ENCODE results near the gene SFT2D3.

Gene SFT2D3, protein sequence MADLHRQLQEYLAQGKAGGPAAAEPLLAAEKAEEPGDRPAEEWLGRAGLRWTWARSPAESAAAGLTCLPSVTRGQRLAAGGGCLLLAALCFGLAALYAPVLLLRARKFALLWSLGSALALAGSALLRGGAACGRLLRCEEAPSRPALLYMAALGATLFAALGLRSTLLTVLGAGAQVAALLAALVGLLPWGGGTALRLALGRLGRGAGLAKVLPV

GRCh38 chr2:127701193-127701650, at the start of gene SFT2D3:
Gene SFT2D3, plus strand, starts transcription at chr2:127701497. Its CDS starts 32 bp downstream, at chr2:127701529.
- H3K4me3 ChIP-seq: peak within 1 kb of the TSS; percentile 68 to 89 (median 80)
- no peaks in the 10 kb centered on the region for H3K27me3 ChIP-seq
- peaks cover 34 to 54% (median 40%) of the 10 kb centered on the region in 10 experiments for H3K4me1 ChIP-seq
- TF ChIP-seq Cebpa-rat (IDR thresholded peaks at IDR 0.05): no peak
- no peaks in the 10 kb centered on the region for H3K9me3 ChIP-seq (replicated peaks in 1 of 11)
- peak within 1 kb of the TSS; percentile 76 to 97 (median 91) for H3K4me2 ChIP-seq
- H3K36me3 ChIP-seq: peaks cover 8 to 36% (median 28%) of the 10 kb centered on the region in 11 experiments; a peak in 21 of 22 replicates
- H3K27ac ChIP-seq: peak within 1 kb of the TSS; percentile 94 to 99 (median 99)
- H4K20me1 ChIP-seq: peaks cover 7 to 36% (median 30%) of the 10 kb centered on the region in 11 experiments; a peak in 18 of 22 replicates
- peak within 1 kb of the TSS; percentile 92 to 99 (median 98) for H3K9ac ChIP-seq

GRCh38 chr2:127651971-127652550, 49.2 kb upstream of the SFT2D3 start:
- Histone ChIP-seq H3K27me3 (peaks cover 0 to 22% (median 0%) of the 10 kb centered on the region in 11 experiments; a peak in 4 of 22 replicates), H3K4me1 (peaks cover 42 to 87% (median 76%) of the 10 kb centered on the region in 10 experiments), H4K20me1 (peaks cover 0 to 10% (median 0%) of the 10 kb centered on the region in 11 experiments; a peak in 2 of 22 replicates), H3K36me3 (no peaks in the 10 kb centered on the region), H3K4me2 (peak overlapping the region; percentile 58 to 93 (median 83)), H3K4me3 (no peak overlapping the region; a peak in 1 of 20 replicates), H3K9me3 (replicated peaks in 1 of 11) (no peaks in the 10 kb centered on the region), H3K27ac (peak overlapping the region in 5 of 11 experiments; percentile 2 to 44 (median 37); a peak in 7 of 22 replicates), H3K9ac (peak overlapping the region in 4 of 11 experiments; percentile 0 to 53 (median 11); a peak in 4 of 22 replicates)
- no peak for TF ChIP-seq Cebpa-rat (IDR thresholded peaks at IDR 0.05)

- Histone ChIP-seq H3K4me2 (peak overlapping the region; percentile 58 to 93 (median 83); a peak in 21 of 22 replicates), H3K4me3 (no peak overlapping the region), H3K27me3 (peaks cover 0 to 22% (median 0%) of the 10 kb centered on the region in 11 experiments; a peak in 4 of 22 replicates), H3K4me1 (peaks cover 34 to 87% (median 75%) of the 10 kb centered on the region in 10 experiments), H3K9ac (peak overlapping the region in 4 of 11 experiments; percentile 21 to 53 (median 28); a peak in 4 of 22 replicates), H3K27ac (peak overlapping the region in 1 of 11 experiments; percentile 16; a peak in 1 of 22 replicates), H3K9me3 (replicated peaks in 1 of 11) (no peaks in the 10 kb centered on the region), H3K36me3 (no peaks in the 10 kb centered on the region), H4K20me1 (peaks cover 0 to 10% (median 0%) of the 10 kb centered on the region in 11 experiments; a peak in 2 of 22 replicates)
- no peak for TF ChIP-seq Cebpa-rat (IDR thresholded peaks at IDR 0.05)
Measured at GRCh38 chr2:127652786-127653357, 48.4 kb upstream of the SFT2D3 start.

DNA sequence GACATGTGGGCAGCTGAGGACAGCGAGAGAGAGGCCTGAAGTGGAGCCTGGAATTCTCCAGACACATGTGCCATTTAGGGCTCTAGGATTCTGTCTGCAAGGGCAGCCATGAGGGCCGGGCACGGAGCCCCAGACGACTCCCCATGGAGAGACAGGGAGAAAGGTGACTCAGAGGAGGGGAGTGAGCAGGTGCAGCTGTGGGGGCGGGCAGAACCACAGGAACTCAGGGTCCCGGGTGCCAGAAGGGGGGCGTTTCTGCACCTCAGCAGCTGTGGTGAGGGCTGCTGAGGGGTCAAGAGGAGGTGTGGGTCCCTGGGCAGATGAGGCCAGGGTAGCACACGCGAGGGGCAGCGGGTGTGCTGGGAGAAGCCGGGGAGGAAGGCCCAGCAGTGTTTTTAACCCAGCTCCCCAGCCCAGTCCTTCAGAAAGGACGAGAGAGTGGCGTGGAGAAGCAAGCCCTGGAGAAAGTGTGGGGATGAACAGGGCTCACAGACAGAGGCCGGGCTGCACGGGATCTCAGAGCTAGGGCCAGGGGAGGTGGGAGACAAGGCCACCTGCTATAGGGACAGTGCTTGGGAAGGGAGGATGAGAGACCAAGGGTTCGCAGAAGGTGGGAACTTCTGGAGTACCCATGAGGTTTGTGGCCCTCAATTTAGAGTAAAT, 47.7 kb upstream of the SFT2D3 start:
- Histone ChIP-seq H4K20me1 (peaks cover 0 to 10% (median 0%) of the 10 kb centered on the region in 11 experiments; a peak in 2 of 22 replicates), H3K4me1 (peaks cover 29 to 87% (median 75%) of the 10 kb centered on the region in 10 experiments), H3K4me2 (peak overlapping the region in 9 of 11 experiments; percentile 26 to 93 (median 86); a peak in 17 of 22 replicates), H3K36me3 (no peaks in the 10 kb centered on the region), H3K27ac (0 out of 22 replicates have a peak overlapping the region, but pooled peaks of 1 of the 11 experiments have one; percentile 16), H3K9me3 (replicated peaks in 1 of 11) (no peaks in the 10 kb centered on the region), H3K4me3 (no peak overlapping the region), H3K27me3 (peaks cover 0 to 22% (median 0%) of the 10 kb centered on the region in 11 experiments; a peak in 4 of 22 replicates), H3K9ac (peak overlapping the region in 3 of 11 experiments; percentile 27 to 53 (median 28); a peak in 2 of 22 replicates)
- TF ChIP-seq Cebpa-rat (IDR thresholded peaks at IDR 0.05): no peak

DNA sequence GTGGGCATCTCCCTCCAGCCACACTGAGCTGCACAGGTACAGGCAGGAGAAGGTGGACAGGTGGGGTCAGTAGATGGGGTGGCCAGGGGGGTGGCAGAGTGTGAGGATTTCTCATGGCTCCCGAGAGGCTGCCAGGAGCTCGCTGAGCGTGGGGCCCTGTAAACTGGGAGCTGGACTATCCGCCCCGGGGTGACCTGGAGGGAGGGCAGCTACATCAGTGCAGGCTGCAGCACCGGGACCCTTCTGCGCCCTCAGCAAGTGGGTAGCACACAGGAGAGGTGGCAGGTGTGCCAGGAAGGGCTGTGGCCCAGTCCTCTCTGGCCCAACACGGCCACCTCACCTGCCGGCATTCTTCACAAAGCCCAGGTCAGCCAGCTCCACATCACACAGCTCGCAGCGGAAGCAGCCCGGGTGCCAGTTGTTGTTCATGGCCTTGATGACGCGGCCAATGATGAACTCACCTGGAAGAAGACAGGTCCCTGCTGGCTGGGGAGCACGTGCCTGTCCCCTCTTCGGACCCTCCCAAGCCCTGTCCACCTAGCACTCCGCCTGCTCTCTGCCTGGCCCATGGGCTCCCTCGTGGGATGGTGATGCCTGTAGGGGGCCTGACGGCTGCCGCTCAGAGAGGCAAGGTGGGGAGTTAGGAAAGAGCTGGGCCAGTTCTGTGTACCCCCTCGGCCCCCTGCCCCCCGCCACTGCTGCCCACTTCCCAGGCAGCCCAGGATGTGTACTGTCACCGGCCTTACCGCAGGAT, 47.0 kb upstream of the SFT2D3 start:
- TF ChIP-seq Cebpa-rat (IDR thresholded peaks at IDR 0.05): no peak
- peaks cover 27 to 89% (median 77%) of the 10 kb centered on the region in 10 experiments for H3K4me1 ChIP-seq
- H3K9ac ChIP-seq: peak overlapping the region in 1 of 11 experiments; percentile 27; a peak in 1 of 22 replicates
- peak overlapping the region in 8 of 11 experiments; percentile 80 to 93 (median 86); a peak in 9 of 22 replicates for H3K4me2 ChIP-seq
- H3K27ac ChIP-seq: no peak overlapping the region
- no peaks in the 10 kb centered on the region for H3K9me3 ChIP-seq (replicated peaks in 1 of 11)
- no peaks in the 10 kb centered on the region for H3K36me3 ChIP-seq
- H3K27me3 ChIP-seq: peaks cover 0 to 22% (median 0%) of the 10 kb centered on the region in 11 experiments; a peak in 4 of 22 replicates
- H4K20me1 ChIP-seq: peaks cover 0 to 10% (median 0%) of the 10 kb centered on the region in 11 experiments; a peak in 2 of 22 replicates
- H3K4me3 ChIP-seq: no peak overlapping the region

GRCh38 chr2:127654838-127655175, 46.5 kb upstream of the SFT2D3 start:
- H3K27ac ChIP-seq: no peak overlapping the region
- no peak overlapping the region for H3K9ac ChIP-seq
- no peak overlapping the region for H3K4me3 ChIP-seq
- TF ChIP-seq Cebpa-rat (IDR thresholded peaks at IDR 0.05): no peak
- H3K4me1 ChIP-seq: peaks cover 29 to 89% (median 77%) of the 10 kb centered on the region in 10 experiments
- H3K4me2 ChIP-seq: no peak overlapping the region
- peaks cover 0 to 4% (median under 1%) of the 10 kb centered on the region in 11 experiments; a peak in 10 of 22 replicates for H3K9me3 ChIP-seq (replicated peaks in 1 of 11)
- H3K27me3 ChIP-seq: peaks cover 0 to 22% (median 0%) of the 10 kb centered on the region in 11 experiments; a peak in 4 of 22 replicates
- H3K36me3 ChIP-seq: no peaks in the 10 kb centered on the region
- H4K20me1 ChIP-seq: peaks cover 0 to 10% (median 0%) of the 10 kb centered on the region in 11 experiments; a peak in 1 of 22 replicates

- Histone ChIP-seq H4K20me1 (peaks cover 0 to 4% (median 0%) of the 10 kb centered on the region in 11 experiments; a peak in 1 of 22 replicates), H3K9ac (no peak overlapping the region), H3K27ac (no peak overlapping the region), H3K36me3 (peaks cover 0 to 3% (median 0%) of the 10 kb centered on the region in 11 experiments; a peak in 2 of 22 replicates), H3K4me3 (no peak overlapping the region), H3K4me2 (0 out of 22 replicates have a peak overlapping the region, but pooled peaks of 2 of the 11 experiments have one; percentile 9 to 76), H3K4me1 (peaks cover 30 to 86% (median 73%) of the 10 kb centered on the region in 10 experiments), H3K27me3 (peaks cover 0 to 19% (median 0%) of the 10 kb centered on the region in 11 experiments; a peak in 4 of 22 replicates), H3K9me3 (replicated peaks in 1 of 11) (peaks cover 0 to 10% (median 7%) of the 10 kb centered on the region in 11 experiments; a peak in 16 of 22 replicates)
- no peak for TF ChIP-seq Cebpa-rat (IDR thresholded peaks at IDR 0.05)
Measured at GRCh38 chr2:127655209-127656073, 45.9 kb upstream of the SFT2D3 start.

Data from BLaER1 treated with 17β-estradiol and CSF1 and Interleukin-3, amounts not matched to agents 10 nM and 100 nM (cell line).